ENCODE data around the gene PIEZO2.
"Not testable (repeated sequence)": the region's sequence is repeated elsewhere in the genome, so short reads cannot be mapped to it uniquely, and the experiment has no call there.

The PIEZO2 gene

DNA sequence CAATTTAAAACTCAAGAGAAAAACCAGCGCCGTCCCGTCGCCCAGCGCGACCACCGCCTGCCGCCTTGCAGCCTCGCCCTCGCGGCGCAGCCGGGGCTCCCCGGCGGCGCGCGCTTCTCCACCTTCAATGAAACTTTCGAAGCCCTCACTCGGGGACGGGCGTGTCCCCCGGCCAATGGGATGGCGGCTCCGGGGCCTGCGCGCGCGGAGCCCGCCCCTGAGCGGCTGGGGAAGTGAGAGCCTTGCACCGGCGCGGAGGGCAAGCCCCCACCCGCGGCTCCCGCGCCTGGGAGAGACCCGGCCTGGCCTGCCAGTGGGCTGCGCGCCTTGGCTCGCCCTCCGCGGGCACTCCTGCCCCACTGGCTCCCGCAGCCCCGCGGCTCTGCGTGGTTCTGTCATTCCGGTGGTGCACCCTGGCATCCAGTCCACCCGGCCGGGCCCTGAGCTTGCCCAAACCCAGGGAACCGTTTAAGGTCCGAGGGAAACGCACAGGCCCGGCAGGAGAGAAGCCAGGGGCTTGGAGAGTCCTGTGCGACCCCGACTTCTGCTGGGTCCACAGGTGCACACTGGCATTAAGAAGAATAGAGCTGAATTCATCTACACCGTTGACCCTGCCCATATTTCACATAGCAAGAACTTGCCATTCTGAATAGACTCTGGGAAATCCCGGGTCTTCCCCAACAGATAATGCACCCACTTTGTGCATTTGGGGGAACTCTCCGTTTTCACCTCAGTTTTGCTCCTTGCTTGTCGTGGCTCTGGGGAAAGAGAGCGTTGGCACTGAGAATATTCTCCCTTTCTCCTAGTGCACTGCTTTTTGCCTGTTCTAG lies at the start of gene PIEZO2:
Gene PIEZO2 (minus strand): TSS at position 129 of the 830 bp plus-strand sequence. CDS start 981 bp downstream, outside the sequence.
- TF ChIP-seq, protein P1, sequence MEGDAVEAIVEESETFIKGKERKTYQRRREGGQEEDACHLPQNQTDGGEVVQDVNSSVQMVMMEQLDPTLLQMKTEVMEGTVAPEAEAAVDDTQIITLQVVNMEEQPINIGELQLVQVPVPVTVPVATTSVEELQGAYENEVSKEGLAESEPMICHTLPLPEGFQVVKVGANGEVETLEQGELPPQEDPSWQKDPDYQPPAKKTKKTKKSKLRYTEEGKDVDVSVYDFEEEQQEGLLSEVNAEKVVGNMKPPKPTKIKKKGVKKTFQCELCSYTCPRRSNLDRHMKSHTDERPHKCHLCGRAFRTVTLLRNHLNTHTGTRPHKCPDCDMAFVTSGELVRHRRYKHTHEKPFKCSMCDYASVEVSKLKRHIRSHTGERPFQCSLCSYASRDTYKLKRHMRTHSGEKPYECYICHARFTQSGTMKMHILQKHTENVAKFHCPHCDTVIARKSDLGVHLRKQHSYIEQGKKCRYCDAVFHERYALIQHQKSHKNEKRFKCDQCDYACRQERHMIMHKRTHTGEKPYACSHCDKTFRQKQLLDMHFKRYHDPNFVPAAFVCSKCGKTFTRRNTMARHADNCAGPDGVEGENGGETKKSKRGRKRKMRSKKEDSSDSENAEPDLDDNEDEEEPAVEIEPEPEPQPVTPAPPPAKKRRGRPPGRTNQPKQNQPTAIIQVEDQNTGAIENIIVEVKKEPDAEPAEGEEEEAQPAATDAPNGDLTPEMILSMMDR (IDR thresholded peaks at IDR 0.05; ENCODE audit: poor library complexity, severe bottlenecking) = no peak
- Histone ChIP-seq H3K4me1 (ENCODE audit: insufficient read depth, poor library complexity, severe bottlenecking) (no peaks in the 10 kb centered on the region), H3K4me3 (ENCODE audit: severe bottlenecking) (peak within 1 kb of the TSS; percentile 26), H3K9me3 (ENCODE audit: severe bottlenecking) (no peaks in the 10 kb centered on the region), H3K36me3 (ENCODE audit: low read depth) (no peaks in the 10 kb centered on the region), H3K27me3 (ENCODE audit: insufficient read depth, poor library complexity, severe bottlenecking) (peaks cover 62% of the 10 kb centered on the region), H3K27ac (ENCODE audit: poor library complexity, severe bottlenecking) (no peak within 1 kb of the TSS)
- no peak for DNase-seq (ENCODE audit: low spot score)
- peak; percentile 81 for ATAC-seq (ENCODE audit: low read depth)

DNA sequence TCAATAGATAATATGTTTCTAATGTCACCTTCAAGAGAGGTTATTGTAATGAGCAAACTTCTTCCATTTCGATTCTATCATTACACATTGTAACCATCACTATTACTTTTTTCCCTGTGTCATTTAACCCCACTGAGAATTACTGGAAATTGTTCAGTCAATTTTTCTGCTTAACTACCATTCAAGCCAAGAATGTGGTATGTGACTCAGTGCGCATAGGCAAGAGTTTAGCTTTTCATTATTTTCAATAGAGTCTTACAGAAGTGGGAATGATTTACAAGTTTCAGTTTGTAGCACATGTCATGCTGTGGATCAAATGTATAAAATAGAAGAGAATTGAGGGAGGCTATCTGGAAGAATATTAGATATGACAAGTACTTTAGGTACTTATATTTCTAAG lies 34.3 kb upstream of the PIEZO2 start:
- DNase-seq (ENCODE audit: low spot score) (no peak), ATAC-seq (ENCODE audit: low read depth) (no peak)
- Histone ChIP-seq H3K9me3 (ENCODE audit: severe bottlenecking) (no peaks in the 10 kb centered on the region), H3K36me3 (ENCODE audit: low read depth) (no peaks in the 10 kb centered on the region), H3K27me3 (ENCODE audit: insufficient read depth, poor library complexity, severe bottlenecking) (no peaks in the 10 kb centered on the region), H3K27ac (ENCODE audit: poor library complexity, severe bottlenecking) (no peak overlapping the region), H3K4me1 (ENCODE audit: insufficient read depth, poor library complexity, severe bottlenecking) (no peaks in the 10 kb centered on the region), H3K4me3 (ENCODE audit: severe bottlenecking) (no peak overlapping the region)
- TF ChIP-seq, protein P1 (IDR thresholded peaks at IDR 0.05; ENCODE audit: poor library complexity, severe bottlenecking) = no peak

DNA sequence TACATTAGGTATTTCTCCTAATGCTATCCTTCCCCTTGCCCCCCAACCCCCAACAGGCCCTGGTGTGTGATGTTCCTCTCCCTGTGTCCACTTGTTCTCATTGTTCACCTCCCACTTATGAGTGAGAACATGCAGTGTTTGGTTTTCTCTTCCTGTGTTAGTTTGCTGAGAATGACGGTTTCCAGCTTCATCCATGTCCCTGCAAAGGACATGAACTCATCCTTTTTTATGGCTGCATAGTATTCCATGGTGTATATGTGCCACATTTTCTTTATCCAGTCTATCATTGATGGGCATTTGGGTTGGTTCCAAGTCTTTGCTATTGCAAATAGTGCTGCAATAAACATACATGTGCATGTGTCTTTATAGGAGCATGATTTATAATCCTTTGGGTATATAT lies 32.3 kb upstream of the PIEZO2 start:
- H3K27me3 ChIP-seq (ENCODE audit: insufficient read depth, poor library complexity, severe bottlenecking) = not testable (repeated sequence)

DNA sequence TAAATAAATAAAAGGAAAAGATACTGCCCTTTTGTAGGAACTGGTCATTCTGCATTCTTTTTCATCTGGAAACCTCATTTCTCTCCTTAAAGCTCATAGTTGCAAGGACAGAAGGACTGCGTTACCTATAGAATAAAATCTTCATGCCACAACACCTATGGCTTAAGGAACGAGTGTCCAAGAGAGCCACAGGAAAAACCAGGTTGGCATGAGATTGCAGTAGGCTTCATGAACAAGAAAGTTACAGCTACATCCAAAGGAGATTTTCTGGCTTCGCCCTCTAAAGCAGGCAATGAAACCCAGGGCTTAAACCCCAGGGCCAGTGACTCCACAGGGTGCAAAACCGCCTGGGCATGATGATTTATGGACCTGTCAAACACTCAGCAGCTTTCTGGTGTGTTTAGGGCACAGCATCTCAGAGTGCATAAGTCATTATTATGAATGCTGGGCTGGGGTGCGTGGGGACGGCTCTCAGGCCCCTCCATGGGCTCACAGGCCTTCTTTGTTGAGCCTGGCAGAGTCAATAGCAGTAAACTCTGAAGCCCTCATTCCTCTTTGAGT lies 30.7 kb upstream of the PIEZO2 start:
- H3K4me1 ChIP-seq (ENCODE audit: insufficient read depth, poor library complexity, severe bottlenecking) = no peaks in the 10 kb centered on the region
- no peak overlapping the region for H3K27ac ChIP-seq (ENCODE audit: poor library complexity, severe bottlenecking)
- ATAC-seq (ENCODE audit: low read depth) (no peak), DNase-seq (ENCODE audit: low spot score) (no peak)
- no peak overlapping the region for H3K4me3 ChIP-seq (ENCODE audit: severe bottlenecking)
- H3K9me3 ChIP-seq (ENCODE audit: severe bottlenecking) = no peaks in the 10 kb centered on the region
- no peaks in the 10 kb centered on the region for H3K36me3 ChIP-seq (ENCODE audit: low read depth)
- H3K27me3 ChIP-seq (ENCODE audit: insufficient read depth, poor library complexity, severe bottlenecking) = no peaks in the 10 kb centered on the region
- TF ChIP-seq, protein P1 (IDR thresholded peaks at IDR 0.05; ENCODE audit: poor library complexity, severe bottlenecking) = no peak

More for the DNA sequence above, 32.3 kb upstream of the PIEZO2 start:
- not testable (repeated sequence) for ATAC-seq (ENCODE audit: low read depth); H3K4me3 ChIP-seq (ENCODE audit: severe bottlenecking); DNase-seq (ENCODE audit: low spot score); H3K4me1 ChIP-seq (ENCODE audit: insufficient read depth, poor library complexity, severe bottlenecking); H3K9me3 ChIP-seq (ENCODE audit: severe bottlenecking); H3K27ac ChIP-seq (ENCODE audit: poor library complexity, severe bottlenecking); H3K36me3 ChIP-seq (ENCODE audit: low read depth)

DNA sequence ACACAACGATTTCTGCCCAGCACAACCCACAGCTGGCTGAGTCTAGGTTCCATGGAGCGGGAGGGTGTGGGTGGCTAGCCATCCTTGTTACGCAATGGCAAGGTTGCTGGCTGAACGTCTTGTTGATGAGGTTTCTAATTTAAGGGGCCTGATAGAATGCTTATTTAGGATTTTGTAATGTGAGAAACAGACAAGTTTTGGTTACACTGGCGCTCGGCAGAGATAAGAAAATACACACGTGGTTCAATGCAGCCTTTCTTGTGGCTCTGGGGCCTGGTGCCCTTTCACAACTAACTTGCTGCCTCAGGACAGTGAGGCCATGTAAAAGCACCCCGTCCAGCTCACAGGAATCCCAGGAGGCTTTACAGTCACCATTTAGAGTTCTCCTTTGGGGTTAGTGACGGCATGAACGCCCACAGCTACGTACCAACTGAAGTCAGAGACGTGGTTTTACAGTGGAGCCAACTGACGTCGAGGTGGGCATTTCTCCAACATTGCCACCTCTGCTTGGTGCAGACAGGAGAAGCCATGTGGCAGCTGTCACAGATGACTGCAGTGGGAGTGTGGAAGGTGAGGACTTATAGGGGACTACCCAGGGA lies 29.7 kb upstream of the PIEZO2 start:
- no peaks in the 10 kb centered on the region for H3K9me3 ChIP-seq (ENCODE audit: severe bottlenecking)
- no peaks in the 10 kb centered on the region for H3K4me1 ChIP-seq (ENCODE audit: insufficient read depth, poor library complexity, severe bottlenecking)
- TF ChIP-seq, protein P1 (IDR thresholded peaks at IDR 0.05; ENCODE audit: poor library complexity, severe bottlenecking) = no peak
- no peaks in the 10 kb centered on the region for H3K36me3 ChIP-seq (ENCODE audit: low read depth)
- H3K27ac ChIP-seq (ENCODE audit: poor library complexity, severe bottlenecking) = no peak overlapping the region
- no peak for ATAC-seq (ENCODE audit: low read depth)
- DNase-seq (ENCODE audit: low spot score) = no peak
- H3K4me3 ChIP-seq (ENCODE audit: severe bottlenecking) = no peak overlapping the region
- H3K27me3 ChIP-seq (ENCODE audit: insufficient read depth, poor library complexity, severe bottlenecking) = no peaks in the 10 kb centered on the region

All from RWPE2 (cell line).